GM12892 (cell line): ENCODE data around the gene JRKL.

Experiments used
- POLR2A ChIP-seq: IDR thresholded peaks from 2 replicates; pipeline ENCODE4 v1.6.1; 2011; ENCODE audit warnings: low read depth, low read length, control low read depth
- POLR2AphosphoS5 ChIP-seq: IDR thresholded peaks from 2 replicates; pipeline ENCODE4 v1.6.1; 2011; ENCODE audit warnings: low read depth, low read length, control low read depth
- TAF1 ChIP-seq: IDR thresholded peaks from 2 replicates; pipeline ENCODE4 v1.6.1; 2011; ENCODE audit warnings: low read depth, mild to moderate bottlenecking, control low read depth, low read length, borderline replicate concordance

DNA sequence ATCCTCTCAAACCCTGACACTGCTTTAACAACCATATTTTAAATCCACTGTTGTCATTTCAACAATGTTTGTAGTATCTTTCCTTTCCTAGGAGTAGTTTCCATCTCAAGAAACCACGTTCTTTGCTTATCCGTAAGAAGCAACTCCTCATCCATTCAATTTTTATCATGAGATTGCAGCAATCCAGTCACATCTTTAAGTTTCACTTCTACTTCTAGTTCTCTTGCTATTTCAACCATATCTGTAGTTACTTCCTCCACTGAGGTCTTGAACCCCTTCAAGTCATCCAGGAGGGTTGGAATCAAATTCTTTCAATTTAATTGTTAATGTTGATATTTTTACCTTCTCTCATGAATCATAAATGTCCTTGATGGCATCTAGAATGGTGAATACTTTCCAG lies 22.5 kb upstream of the JRKL start:
- TF ChIP-seq TAF1 (no peak), POLR2A (no peak), POLR2AphosphoS5 (no peak)
